HL-60 (cell line): Measurements from ENCODE around the gene TMPRSS4.

Experiments used
- DNase-seq, 2 experiments: peaks; one replicate each; pipeline ENCODE4 v3.0.0-alpha.2; 2010 to 2020; ENCODE audit warnings: low read depth in 1 of 2, low spot score in 1 of 2
- H3K27ac ChIP-seq: fragments of 250-450 bp; sonication (Bioruptor Pico); replicated peaks from 2 replicates; pipeline ENCODE4 v1.5.1; 2020; ENCODE audit warnings: mild to moderate bottlenecking, moderate library complexity
- H3K27me3 ChIP-seq: fragments of 250-450 bp; sonication (Bioruptor Pico); 2 replicates; pipeline ENCODE4 v1.5.1; 2021; ENCODE audit warnings: mild to moderate bottlenecking, moderate library complexity; ENCODE audit not compliant: insufficient read depth, poor library complexity, severe bottlenecking
- H3K4me3 ChIP-seq: replicated peaks from 2 replicates; pipeline ENCODE4 v1.5.1; 2011; ENCODE audit warnings: mild to moderate bottlenecking, control low read depth, low read length; ENCODE audit not compliant: insufficient read depth
- CTCF ChIP-seq: IDR thresholded peaks from one replicate; pipeline ENCODE4 v1.5.1; 2011; ENCODE audit warnings: low read length, control low read depth, inconsistent platforms; ENCODE audit not compliant: insufficient read depth
- GABPA ChIP-seq: IDR thresholded peaks from 2 replicates; pipeline ENCODE4 v1.6.1; 2012; ENCODE audit warnings: low read depth
- POLR2AphosphoS5 ChIP-seq: IDR thresholded peaks from 2 replicates; pipeline ENCODE4 v1.6.1; 2012; ENCODE audit warnings: low read depth
- REST ChIP-seq: IDR thresholded peaks from 2 replicates; pipeline ENCODE4 v1.6.1; 2012; ENCODE audit warnings: low read depth; ENCODE audit not compliant: insufficient replicate concordance
- SPI1 ChIP-seq: IDR thresholded peaks from 2 replicates; pipeline ENCODE4 v1.6.1; 2012; ENCODE audit warnings: low read depth, mild to moderate bottlenecking, borderline replicate concordance

The TMPRSS4 gene

GRCh38 chr11:118108513-118108912 is 31.6 kb downstream of the TMPRSS4 start:
- no peak for DNase-seq
- no peak for TF ChIP-seq REST
- TF ChIP-seq SPI1 = no peak
- no peak for TF ChIP-seq POLR2AphosphoS5
- TF ChIP-seq GABPA = no peak
- TF ChIP-seq CTCF = no peak
- no peaks in the 10 kb centered on the region for H3K27me3 ChIP-seq

GRCh38 chr11:118109231-118109630 is 32.4 kb downstream of the TMPRSS4 start:
- no peak overlapping the region for H3K27ac ChIP-seq
- no peak for TF ChIP-seq REST
- TF ChIP-seq POLR2AphosphoS5 = no peak
- TF ChIP-seq CTCF = no peak
- no peak for TF ChIP-seq GABPA
- TF ChIP-seq SPI1 = no peak
- DNase-seq = no peak
- H3K27me3 ChIP-seq = no peaks in the 10 kb centered on the region
- H3K4me3 ChIP-seq = no peak overlapping the region

More at GRCh38 chr11:118108513-118108912, 31.6 kb downstream of the TMPRSS4 start:
- Histone ChIP-seq H3K4me3 (no peak overlapping the region), H3K27ac (no peak overlapping the region)

GRCh38 chr11:118111019-118111743 is 34.3 kb downstream of the TMPRSS4 start:
- TF ChIP-seq POLR2AphosphoS5 (no peak), GABPA (no peak), SPI1 (no peak), REST (no peak), CTCF (no peak)
- no peak for DNase-seq
- H3K27ac ChIP-seq = no peak overlapping the region
- H3K4me3 ChIP-seq = no peak overlapping the region
- H3K27me3 ChIP-seq = no peaks in the 10 kb centered on the region
